ENCODE data around the gene KLC1. TPM values are rescaled to one million over a fixed set of nuclear protein-coding genes. Genes with fewer than 3 reads are reported as not detected.

KLC1 gene
- total RNA-seq, 1 donor, result 212 TPM

DNA sequence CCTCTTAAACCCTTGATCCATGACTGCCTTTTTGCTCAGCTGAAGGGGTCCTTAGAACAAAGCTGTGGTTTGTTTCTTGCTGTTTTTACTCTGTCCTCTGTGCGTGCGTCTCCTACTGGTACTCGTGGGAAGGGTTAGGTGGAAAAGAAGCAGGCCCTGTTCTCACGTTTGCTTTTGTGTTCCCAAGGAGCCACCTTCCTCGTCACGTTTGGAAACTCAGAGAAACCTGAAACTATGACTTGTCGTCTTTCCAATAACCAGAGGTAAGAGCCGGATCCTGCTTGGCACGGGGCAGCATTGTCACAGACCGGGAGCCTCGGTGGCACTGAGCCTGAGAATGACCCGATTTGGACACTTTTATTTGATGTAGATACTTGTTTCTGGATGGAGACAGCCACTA is 99.7 kb downstream of the KLC1 start:
- TF ChIP-seq CTCF (IDR thresholded peaks at IDR 0.05; ENCODE audit: insufficient read depth, low read length), result no peak
- no peak for DNase-seq (ENCODE audit: low read depth)
- H3K4me3 ChIP-seq (ENCODE audit: low read depth, low read length), result no peak overlapping the region

DNA sequence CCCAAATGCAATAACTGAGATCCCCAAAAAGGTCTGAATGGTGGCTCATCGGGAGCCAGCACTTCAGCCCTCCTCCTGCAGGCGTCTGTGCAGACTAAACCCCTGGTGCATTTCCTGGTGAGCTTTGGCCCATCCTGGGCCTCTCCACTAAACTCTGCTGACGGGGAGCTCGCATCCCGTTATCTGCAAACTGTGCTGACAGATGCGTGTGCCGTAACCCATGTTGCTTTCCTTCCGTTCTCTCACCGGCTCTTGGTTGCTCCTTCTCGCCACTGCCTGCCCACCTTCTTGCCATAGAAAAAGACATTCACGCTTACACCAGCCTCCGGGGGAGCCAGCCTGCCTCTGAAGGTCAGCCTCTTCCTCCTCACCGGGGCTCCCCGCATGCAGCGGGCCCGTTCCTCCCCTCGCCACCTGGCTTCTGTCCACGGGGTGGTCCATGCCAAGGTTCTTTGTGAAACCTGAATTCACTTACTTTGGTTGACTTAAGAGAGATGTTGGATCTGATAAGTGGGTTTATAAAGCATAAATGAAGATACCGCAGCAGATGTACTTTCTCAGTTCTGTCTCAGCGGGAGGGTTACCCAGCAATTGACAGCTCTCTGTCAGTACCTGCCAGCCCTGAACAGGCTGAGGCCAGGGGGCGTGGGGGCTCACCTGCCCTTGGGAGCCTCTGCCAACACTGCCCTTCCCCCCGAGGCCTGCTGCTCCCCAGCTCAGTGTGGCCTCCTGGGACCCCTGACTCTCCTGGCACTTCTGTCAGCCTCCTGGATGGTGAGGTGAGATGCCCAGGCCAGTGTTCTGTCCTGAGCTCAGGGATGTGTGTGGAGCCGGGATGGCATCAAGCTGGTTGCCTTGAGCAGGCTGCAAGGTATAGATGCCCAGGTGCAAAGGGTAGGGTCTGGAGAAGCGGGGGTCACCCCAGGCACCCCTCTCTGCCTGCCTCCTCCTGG is 100.8 kb downstream of the KLC1 start:
- H3K4me3 ChIP-seq (ENCODE audit: low read depth, low read length), result no peak overlapping the region
- DNase-seq (ENCODE audit: low read depth), result no peak
- no peak for TF ChIP-seq CTCF (IDR thresholded peaks at IDR 0.05; ENCODE audit: insufficient read depth, low read length)

- peak; percentile 16 for TF ChIP-seq CTCF (IDR thresholded peaks at IDR 0.05; ENCODE audit: insufficient read depth, low read length)
- no peak for DNase-seq (ENCODE audit: low read depth)
- no peak overlapping the region for H3K4me3 ChIP-seq (ENCODE audit: low read depth, low read length)
These were observed 101.6 kb downstream of the KLC1 start for GRCh38 chr14:103730490-103731035.

DNA sequence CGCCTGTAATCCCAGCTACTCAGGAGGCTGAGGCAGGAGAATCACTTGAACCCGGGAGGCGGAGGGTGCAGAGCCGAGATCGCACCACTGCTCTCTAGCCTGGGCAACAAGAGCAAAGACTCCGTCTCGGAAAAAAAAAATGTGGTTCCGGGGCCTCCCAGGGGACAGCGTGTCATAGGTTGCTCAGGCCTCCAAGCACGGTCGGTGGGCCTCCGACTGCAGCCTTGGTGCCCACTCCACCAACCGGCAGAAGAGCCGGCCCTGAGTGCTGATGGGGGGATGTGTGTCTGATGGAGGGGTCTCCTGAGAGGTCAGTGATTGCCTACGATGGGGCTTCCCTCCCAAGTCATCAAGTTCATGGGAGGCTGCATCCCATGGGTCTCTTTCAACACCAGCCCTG is 102.5 kb downstream of the KLC1 start:
- no peak for TF ChIP-seq CTCF (IDR thresholded peaks at IDR 0.05; ENCODE audit: insufficient read depth, low read length)
- DNase-seq (ENCODE audit: low read depth), result no peak

DNA sequence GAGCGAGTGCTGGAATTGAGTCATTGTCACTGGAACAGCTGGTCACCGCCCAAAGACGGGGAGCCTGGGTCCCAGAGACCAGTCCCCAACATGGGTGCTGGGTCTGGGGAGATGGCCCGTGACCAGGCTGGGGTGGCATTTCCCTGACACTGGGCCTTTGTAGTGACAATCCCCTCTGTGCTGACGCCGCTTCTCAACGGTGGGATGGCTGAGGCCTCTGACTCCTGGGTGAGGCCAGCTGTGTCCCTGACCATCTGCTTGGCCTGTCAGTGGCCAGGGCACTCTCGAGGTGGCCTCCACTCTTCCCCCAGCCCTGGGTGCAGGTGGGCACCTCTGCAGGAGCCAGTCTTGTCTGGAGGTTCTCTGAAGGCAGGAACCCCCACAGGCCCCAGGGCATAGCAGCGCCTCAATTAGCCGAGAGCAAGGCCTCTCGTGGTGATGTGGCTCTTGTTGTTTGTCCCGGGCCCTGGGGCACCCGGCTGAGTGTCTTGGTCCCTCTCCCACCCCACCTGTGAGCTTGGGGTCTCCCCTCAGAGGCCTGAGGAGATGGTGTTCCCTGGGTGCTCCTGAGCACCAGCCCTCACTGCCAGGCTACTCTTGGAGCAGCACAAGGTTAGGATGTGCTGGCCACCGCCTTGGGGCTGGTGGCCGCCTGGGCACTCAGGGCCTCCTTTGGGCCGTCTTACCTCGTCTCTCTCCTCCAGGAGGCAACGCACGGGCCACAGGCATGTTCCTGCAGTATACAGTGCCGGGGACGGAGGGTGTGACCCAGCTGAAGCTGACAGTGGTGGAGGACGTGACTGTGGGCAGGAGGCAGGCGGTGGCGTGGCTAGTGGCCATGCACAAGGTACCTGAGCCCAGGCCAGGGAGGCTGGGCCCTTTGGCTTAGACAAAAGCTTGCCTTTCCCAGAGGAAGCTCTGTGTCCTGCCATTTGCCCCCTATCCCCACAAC is 103.2 kb downstream of the KLC1 start:
- TF ChIP-seq CTCF (IDR thresholded peaks at IDR 0.05; ENCODE audit: insufficient read depth, low read length), result no peak
- no peak for DNase-seq (ENCODE audit: low read depth)

More for the DNA sequence above, 102.5 kb downstream of the KLC1 start:
- no peak overlapping the region for H3K4me3 ChIP-seq (ENCODE audit: low read depth, low read length)

DNA sequence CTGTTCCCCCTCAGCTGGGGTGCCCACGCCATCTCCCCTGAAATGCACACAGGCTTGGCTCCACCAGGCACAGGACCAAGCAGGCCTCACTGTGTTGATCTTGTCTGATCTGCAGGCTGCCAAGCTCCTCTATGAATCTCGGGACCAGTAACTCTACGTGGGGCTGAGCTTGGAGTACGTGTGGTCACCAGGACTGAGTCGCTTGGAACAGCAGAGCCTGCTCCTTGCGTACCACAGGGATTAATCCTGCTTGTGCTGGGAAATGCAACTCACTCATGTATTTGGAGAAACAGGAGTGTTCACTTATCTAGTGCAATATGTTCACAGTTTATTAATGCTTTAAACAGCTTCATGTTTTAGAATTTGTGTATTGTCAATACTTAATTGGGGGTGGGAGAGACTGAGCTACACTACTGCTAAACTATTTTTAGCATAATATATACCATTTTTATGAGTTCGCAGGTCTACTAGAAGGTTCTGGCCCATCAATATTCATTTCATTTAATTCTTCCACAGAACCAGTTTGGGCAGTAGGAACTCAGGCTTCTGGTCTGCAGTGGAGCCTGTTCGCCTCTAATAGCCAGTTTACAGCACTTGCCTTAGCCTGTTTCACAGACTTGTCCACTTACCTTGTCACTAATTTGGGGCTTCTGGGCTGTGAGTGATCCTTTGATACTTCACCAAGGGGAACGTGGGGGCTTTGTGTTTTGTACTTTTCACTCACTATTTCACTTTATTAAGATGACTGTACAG is 104.0 kb downstream of the KLC1 start:
- H3K4me3 ChIP-seq (ENCODE audit: low read depth, low read length), result no peak overlapping the region
- no peak for DNase-seq (ENCODE audit: low read depth)
- TF ChIP-seq CTCF (IDR thresholded peaks at IDR 0.05; ENCODE audit: insufficient read depth, low read length), result no peak

More for the DNA sequence above, 103.2 kb downstream of the KLC1 start:
- H3K4me3 ChIP-seq (ENCODE audit: low read depth, low read length), result no peak overlapping the region
